Stimulated activated CD4-positive, alpha-beta T cell treated with anti-CD3 and anti-CD28 coated beads, Interleukin-4, amount 100 ng/mL, for 24 hours (primary cell): ENCODE measurements around the gene POLK.

Experiments used
- DNase-seq: peaks from one replicate; pipeline ENCODE4 v3.0.0-alpha.2; 2020

POLK gene

GRCh38 chr5:75611311-75612225, 99.9 kb downstream of the POLK start, which contains the start of gene ANKDD1B:
ANKDD1B (plus strand) TSS chr5:75611453; CDS start chr5:75611635, 182 bp downstream.
- DNase-seq: no peak

- DNase-seq: no peak
Measured at GRCh38 chr5:75612226-75612569, 100.5 kb downstream of the POLK start.

GRCh38 chr5:75612901-75613300, 101.2 kb downstream of the POLK start:
- no peak for DNase-seq

- DNase-seq: no peak
Measured at GRCh38 chr5:75614176-75614575, 102.5 kb downstream of the POLK start.

- no peak for DNase-seq
Measured at GRCh38 chr5:75616371-75616881, 104.7 kb downstream of the POLK start.

- no peak for DNase-seq
Measured at GRCh38 chr5:75616971-75617621, 105.4 kb downstream of the POLK start.

GRCh38 chr5:75617736-75618352, 106.2 kb downstream of the POLK start:
- DNase-seq: no peak

GRCh38 chr5:75620184-75620959, 108.7 kb downstream of the POLK start:
- no peak for DNase-seq

- DNase-seq: no peak
Measured at GRCh38 chr5:75622564-75622963, 110.9 kb downstream of the POLK start.

- DNase-seq: no peak
Measured at GRCh38 chr5:75623846-75624245, 112.2 kb downstream of the POLK start.

- no peak for DNase-seq
Measured at GRCh38 chr5:75626959-75627358, 115.3 kb downstream of the POLK start.

- DNase-seq: no peak
Measured at GRCh38 chr5:75627801-75628200, 116.1 kb downstream of the POLK start.

- DNase-seq: no peak
Measured at GRCh38 chr5:75630875-75631274, 119.2 kb downstream of the POLK start.

GRCh38 chr5:75632321-75632720, 120.6 kb downstream of the POLK start:
- DNase-seq: no peak

GRCh38 chr5:75637949-75638348, 126.3 kb downstream of the POLK start:
- no peak for DNase-seq

- DNase-seq: no peak
Measured at GRCh38 chr5:75639535-75640311, 128.0 kb downstream of the POLK start.

- DNase-seq: no peak
Measured at GRCh38 chr5:75640395-75640794, 128.7 kb downstream of the POLK start.

- DNase-seq: no peak
Measured at GRCh38 chr5:75640826-75641225, 129.1 kb downstream of the POLK start.

- no peak for DNase-seq
Measured at GRCh38 chr5:75648712-75649111, 137.0 kb downstream of the POLK start.
